B cell (primary cell): ENCODE measurements around the gene TRPM2.

Source experiments
- EZH2 ChIP-seq: IDR thresholded peaks from 2 replicates; pipeline ENCODE4 v1.6.1; 2012; ENCODE audit warnings: borderline replicate concordance, low read depth, mild to moderate bottlenecking, moderate library complexity, low read length; ENCODE audit not compliant: insufficient read depth, poor library complexity, severe bottlenecking
- TF ChIP-seq, protein P1 (sequence below): fragments of 200-600 bp; IDR thresholded peaks from one replicate; pipeline ENCODE4 v1.8.0; 2022; ENCODE audit warnings: antibody characterized with exemption, mild to moderate bottlenecking

DNA sequence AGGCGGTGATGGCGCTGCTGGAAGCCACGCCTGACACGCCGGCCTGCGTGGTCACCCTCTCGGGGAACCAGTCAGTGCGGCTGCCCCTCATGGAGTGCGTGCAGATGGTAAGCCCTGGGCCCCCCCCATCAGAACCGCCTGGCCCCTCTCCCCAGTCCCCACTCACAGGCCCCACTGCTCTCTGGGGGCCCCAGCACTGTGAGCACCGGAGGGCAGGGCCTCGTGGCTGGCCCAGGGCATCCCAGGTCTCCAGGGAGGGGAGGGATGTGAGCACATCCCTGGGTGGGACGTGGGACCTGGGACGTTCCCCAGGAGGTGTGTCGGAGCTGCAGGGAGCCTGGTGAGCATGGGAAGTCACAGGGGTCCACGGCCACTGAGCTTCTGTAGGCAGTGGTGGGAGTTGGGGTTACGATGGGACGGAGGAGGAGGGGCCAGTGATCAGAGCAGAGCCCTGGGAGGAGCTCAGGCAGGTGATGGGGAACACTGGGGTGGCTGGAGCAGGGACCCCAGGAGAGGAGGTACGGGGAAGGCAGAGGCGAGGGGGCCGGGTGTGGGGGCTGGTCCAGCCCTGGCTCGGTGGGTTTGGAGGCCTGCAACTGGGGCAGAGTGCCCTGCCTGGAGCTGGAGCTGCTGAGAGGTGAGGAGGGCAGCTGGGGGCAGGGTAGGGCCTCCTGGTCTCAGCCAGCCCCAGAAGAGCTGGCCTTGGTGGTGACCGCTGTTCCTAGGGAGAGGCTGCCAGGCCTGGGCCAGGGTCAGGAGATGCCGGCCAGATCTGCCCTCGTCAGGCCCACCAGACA is 34.7 kb upstream of the TRPM2 start:
- TF ChIP-seq, protein P1, sequence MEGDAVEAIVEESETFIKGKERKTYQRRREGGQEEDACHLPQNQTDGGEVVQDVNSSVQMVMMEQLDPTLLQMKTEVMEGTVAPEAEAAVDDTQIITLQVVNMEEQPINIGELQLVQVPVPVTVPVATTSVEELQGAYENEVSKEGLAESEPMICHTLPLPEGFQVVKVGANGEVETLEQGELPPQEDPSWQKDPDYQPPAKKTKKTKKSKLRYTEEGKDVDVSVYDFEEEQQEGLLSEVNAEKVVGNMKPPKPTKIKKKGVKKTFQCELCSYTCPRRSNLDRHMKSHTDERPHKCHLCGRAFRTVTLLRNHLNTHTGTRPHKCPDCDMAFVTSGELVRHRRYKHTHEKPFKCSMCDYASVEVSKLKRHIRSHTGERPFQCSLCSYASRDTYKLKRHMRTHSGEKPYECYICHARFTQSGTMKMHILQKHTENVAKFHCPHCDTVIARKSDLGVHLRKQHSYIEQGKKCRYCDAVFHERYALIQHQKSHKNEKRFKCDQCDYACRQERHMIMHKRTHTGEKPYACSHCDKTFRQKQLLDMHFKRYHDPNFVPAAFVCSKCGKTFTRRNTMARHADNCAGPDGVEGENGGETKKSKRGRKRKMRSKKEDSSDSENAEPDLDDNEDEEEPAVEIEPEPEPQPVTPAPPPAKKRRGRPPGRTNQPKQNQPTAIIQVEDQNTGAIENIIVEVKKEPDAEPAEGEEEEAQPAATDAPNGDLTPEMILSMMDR, result no peak
- TF ChIP-seq EZH2, result no peak
